Osteoblast (primary cell): ENCODE data around the gene CNTNAP5. TPM values are rescaled to one million over a fixed set of nuclear protein-coding genes. Genes with fewer than 3 reads are reported as not detected.

Source experiments
- DNase-seq: peaks from one replicate; pipeline ENCODE4 v3.0.0; 2011; ENCODE audit warnings: low spot score, mixed read lengths; ENCODE audit not compliant: insufficient read length; ENCODE audit errors: missing footprints
- H2AFZ ChIP-seq: 2 replicates; pipeline ENCODE4 v1.6.0; 2011; ENCODE audit warnings: mild to moderate bottlenecking, low read length
- H3K27ac ChIP-seq: 2 replicates; pipeline ENCODE4 v1.5.1; 2011; ENCODE audit warnings: mild to moderate bottlenecking, low read depth, low read length, moderate library complexity
- H3K27me3 ChIP-seq: 2 replicates; pipeline ENCODE4 v1.6.0; 2012; ENCODE audit warnings: mild to moderate bottlenecking, control low read depth, inconsistent platforms, low read length, moderate library complexity; ENCODE audit not compliant: insufficient read depth
- H3K36me3 ChIP-seq: 2 replicates; pipeline ENCODE4 v1.5.1; 2011; ENCODE audit warnings: mild to moderate bottlenecking, low read length, control low read depth, moderate library complexity; ENCODE audit not compliant: insufficient read depth
- H3K4me1 ChIP-seq: 2 replicates; pipeline ENCODE4 v1.5.1; 2011; ENCODE audit warnings: mild to moderate bottlenecking, low read length, control low read depth, moderate library complexity; ENCODE audit not compliant: insufficient read depth
- H3K4me2 ChIP-seq: 2 replicates; pipeline ENCODE4 v1.6.0; 2011; ENCODE audit warnings: mild to moderate bottlenecking, low read length; ENCODE audit not compliant: insufficient read depth
- H3K4me3 ChIP-seq: fragments of 200-600 bp; sonication (generic); 3 replicates; pipeline ENCODE4 v1.5.1; 2012; ENCODE audit warnings: mild to moderate bottlenecking, low read length, inconsistent platforms; ENCODE audit not compliant: insufficient read depth
- H3K79me2 ChIP-seq: 2 replicates; pipeline ENCODE4 v1.6.0; 2012; ENCODE audit warnings: mild to moderate bottlenecking, low read length, control low read depth, inconsistent platforms; ENCODE audit not compliant: insufficient read depth
- H3K9me3 ChIP-seq: 2 replicates; pipeline ENCODE4 v1.5.1; 2011; ENCODE audit warnings: low read depth, low read length, control low read depth
- H4K20me1 ChIP-seq: 2 replicates; pipeline ENCODE4 v1.6.0; 2012; ENCODE audit warnings: mild to moderate bottlenecking, low read length, control low read depth; ENCODE audit not compliant: insufficient read depth
- CTCF ChIP-seq: IDR thresholded peaks from 2 replicates; pipeline ENCODE4 v1.5.1; 2011; ENCODE audit warnings: mild to moderate bottlenecking, low read depth, low read length, moderate library complexity; ENCODE audit errors: extremely low read depth
- total RNA-seq: library from RNA; depleted of rRNA; stranded (reverse); fragments of >200 nt; gene quantifications from 2 replicates; pipeline ENCODE4 v1.2.3, GENCODE V29; 2012

Gene CNTNAP5
- not detected in 2 replicates for total RNA-seq

- Histone ChIP-seq H3K79me2 (no peaks in the 10 kb centered on the region), H3K27ac (no peak within 1 kb of the TSS), H3K4me1 (no peaks in the 10 kb centered on the region), H3K4me3 (no peak within 1 kb of the TSS), H3K36me3 (no peaks in the 10 kb centered on the region), H2AFZ (no peak within 1 kb of the TSS), H3K9me3 (no peaks in the 10 kb centered on the region), H3K4me2 (no peak within 1 kb of the TSS), H4K20me1 (no peaks in the 10 kb centered on the region), H3K27me3 (no peaks in the 10 kb centered on the region)
- no peak for TF ChIP-seq CTCF
- DNase-seq: peak; percentile 80
Observed at GRCh38 chr2:124025171-124025580, at the start of gene CNTNAP5. Gene CNTNAP5 (plus strand): TSS chr2:124025287. CDS start chr2:124025651, 364 bp downstream.

GRCh38 chr2:123976054-123976648, 48.9 kb upstream of the CNTNAP5 start:
- no peaks in the 10 kb centered on the region for H3K79me2 ChIP-seq
- no peak overlapping the region for H3K4me3 ChIP-seq
- no peak for TF ChIP-seq CTCF
- H3K27me3 ChIP-seq: no peaks in the 10 kb centered on the region
- DNase-seq: no peak
- no peak overlapping the region for H3K27ac ChIP-seq
- H3K9me3 ChIP-seq: no peaks in the 10 kb centered on the region
- no peak overlapping the region for H2AFZ ChIP-seq
- no peaks in the 10 kb centered on the region for H4K20me1 ChIP-seq
- no peak overlapping the region for H3K4me2 ChIP-seq
- no peaks in the 10 kb centered on the region for H3K4me1 ChIP-seq
- no peaks in the 10 kb centered on the region for H3K36me3 ChIP-seq

- peak; percentile 9 for DNase-seq
- Histone ChIP-seq H3K9me3 (no peaks in the 10 kb centered on the region), H3K4me1 (no peaks in the 10 kb centered on the region)
Observed at GRCh38 chr2:123993728-123994323, 31.3 kb upstream of the CNTNAP5 start.

More at GRCh38 chr2:123993728-123994323, 31.3 kb upstream of the CNTNAP5 start:
- Histone ChIP-seq H3K36me3 (no peaks in the 10 kb centered on the region), H3K27me3 (no peaks in the 10 kb centered on the region), H3K27ac (no peak overlapping the region), H2AFZ (no peak overlapping the region), H3K4me2 (no peak overlapping the region), H3K79me2 (no peaks in the 10 kb centered on the region), H4K20me1 (no peaks in the 10 kb centered on the region), H3K4me3 (no peak overlapping the region)
- TF ChIP-seq CTCF: peak; percentile 18
